ENCODE results near the gene L3MBTL2.
A peak's percentile ranks its signal among the peaks of the same experiment; 100 is the strongest.

L3MBTL2 gene

DNA sequence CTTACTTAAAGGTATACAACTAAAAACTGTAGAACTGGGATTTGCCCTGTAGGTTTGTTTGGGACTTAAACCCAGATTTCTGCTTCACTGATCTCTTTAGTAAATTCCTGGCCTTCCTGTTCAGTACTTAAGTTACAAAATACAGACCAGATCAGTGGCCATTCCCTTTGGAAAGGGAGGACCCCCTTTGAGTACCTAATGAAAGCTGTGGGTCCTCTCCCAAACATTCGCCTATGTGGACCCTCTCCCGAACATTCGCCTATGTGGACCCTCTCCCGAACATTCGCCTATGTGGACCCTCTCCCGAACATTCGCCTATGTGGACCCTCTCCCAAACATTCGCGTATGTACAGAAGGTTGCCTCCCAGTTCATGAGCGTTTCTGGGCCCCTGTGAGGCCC, 10.3 kb downstream of the L3MBTL2 start:
- no peak for DNase-seq (ENCODE audit: low spot score)

DNA sequence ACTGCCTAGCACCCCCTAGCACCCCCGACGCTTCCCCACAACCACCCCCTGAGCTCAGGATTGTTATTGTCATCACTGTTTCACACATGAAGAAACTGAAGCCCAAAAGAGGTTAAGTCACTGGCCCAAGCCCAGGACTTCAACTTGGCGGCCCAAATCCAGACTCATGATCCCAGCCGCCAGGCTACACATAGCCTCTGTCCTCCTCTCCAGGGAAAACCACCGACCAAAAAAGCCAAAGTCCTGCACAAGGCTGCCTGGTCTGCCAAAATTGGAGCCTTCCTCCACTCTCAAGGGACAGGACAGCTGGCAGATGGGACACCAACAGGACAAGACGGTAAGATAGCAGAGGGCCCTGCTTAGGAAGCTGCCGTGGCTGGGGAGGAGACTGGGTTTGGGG, 10.8 kb downstream of the L3MBTL2 start:
- DNase-seq (ENCODE audit: low spot score) = no peak

- no peak for DNase-seq (ENCODE audit: low spot score)
Observed at GRCh38 chr22:41216984-41217383, 11.9 kb downstream of the L3MBTL2 start.

GRCh38 chr22:41217553-41218157, 12.5 kb downstream of the L3MBTL2 start:
- DNase-seq (ENCODE audit: low spot score) = peak; percentile 43

- DNase-seq (ENCODE audit: low spot score) = no peak
Observed at GRCh38 chr22:41222846-41223507, 17.9 kb downstream of the L3MBTL2 start.

GRCh38 chr22:41223535-41223934, 18.4 kb downstream of the L3MBTL2 start:
- no peak for DNase-seq (ENCODE audit: low spot score)

DNA sequence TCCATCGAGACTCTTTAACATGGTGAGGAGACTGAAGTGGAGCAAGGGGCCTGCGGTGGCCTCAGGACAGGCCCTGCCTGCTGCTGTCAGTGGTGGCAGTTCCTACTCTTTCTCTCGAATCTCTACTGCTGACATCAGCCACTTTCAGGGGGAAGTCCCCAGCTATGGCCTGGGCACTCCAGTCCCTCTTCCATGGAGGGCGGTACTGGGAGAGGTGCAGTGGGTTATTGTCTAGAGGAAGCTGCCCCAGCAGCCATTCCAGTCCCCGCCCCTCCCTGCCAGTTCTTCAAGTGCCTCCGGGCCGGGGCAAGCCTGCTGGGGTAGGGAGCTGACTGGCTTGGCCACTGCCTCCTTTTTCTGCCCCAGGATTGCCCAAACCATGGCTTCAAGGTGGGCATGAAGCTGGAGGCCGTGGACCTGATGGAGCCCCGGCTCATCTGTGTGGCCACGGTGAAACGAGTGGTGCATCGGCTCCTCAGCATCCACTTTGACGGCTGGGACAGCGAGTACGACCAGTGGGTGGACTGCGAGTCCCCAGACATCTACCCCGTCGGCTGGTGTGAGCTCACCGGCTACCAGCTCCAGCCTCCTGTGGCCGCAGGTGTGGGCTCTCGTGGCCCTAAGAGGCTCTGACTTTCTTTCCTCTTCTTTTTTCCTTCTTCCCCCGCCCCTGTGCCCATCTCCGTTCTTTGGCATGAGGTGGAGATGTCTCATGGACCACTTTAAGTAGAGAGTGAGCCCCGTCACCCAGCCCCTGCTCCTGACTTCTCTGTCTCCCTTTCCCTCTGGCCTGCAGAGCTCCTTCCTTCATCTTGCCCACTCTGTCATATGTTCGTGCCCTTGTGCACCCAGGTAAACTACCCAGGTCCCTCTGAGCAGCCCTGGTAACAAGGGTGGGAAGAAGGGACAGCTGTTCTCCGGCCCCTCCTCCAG, 21.9 kb downstream of the L3MBTL2 start:
- no peak for DNase-seq (ENCODE audit: low spot score)

- no peak for DNase-seq (ENCODE audit: low spot score)
Observed at GRCh38 chr22:41229215-41229614, 24.1 kb downstream of the L3MBTL2 start.

GRCh38 chr22:41229730-41230400, 24.8 kb downstream of the L3MBTL2 start:
- no peak for DNase-seq (ENCODE audit: low spot score)

DNA sequence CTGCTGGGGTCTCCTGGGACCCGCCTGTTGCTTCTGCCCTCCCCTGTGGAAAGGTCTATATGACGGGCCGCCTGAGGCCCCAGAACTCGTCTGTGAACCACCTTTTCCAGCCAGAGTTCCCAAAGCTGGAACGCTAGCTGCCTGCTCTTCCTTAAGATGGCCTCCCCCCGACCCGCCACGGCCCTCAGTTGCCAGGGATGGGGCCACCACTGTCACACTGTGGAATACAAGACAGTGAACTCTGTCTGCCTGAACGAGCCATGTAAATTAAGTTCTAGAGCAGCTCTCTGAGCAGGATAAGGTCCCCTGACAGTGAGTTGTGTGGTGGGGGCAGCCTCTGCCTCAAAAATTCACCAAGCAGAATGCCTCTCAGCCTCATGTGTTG, 25.3 kb downstream of the L3MBTL2 start:
- DNase-seq (ENCODE audit: low spot score) = no peak

DNA sequence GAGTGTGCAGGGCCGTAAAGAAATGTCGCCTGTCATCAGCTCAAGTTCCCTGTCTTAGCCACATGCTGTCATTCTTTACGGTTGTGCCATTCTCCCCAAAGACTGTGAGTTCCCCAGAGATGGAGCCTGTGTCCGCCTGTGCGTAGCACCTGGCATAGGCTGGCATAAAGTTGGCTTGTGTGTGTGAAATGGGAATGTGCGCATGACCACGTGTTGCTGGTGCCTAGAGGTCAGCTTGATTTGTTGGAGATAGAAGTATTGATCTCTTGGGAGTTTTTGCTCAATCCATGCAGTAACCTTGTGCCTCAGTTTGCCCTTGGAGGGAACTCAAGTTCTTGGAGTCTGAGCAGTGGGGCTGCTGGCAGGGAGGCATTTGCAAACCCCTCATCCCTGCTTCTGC, 26.3 kb downstream of the L3MBTL2 start:
- no peak for DNase-seq (ENCODE audit: low spot score)

GRCh38 chr22:41234815-41235695, 29.9 kb downstream of the L3MBTL2 start:
- no peak for DNase-seq (ENCODE audit: low spot score)

DNA sequence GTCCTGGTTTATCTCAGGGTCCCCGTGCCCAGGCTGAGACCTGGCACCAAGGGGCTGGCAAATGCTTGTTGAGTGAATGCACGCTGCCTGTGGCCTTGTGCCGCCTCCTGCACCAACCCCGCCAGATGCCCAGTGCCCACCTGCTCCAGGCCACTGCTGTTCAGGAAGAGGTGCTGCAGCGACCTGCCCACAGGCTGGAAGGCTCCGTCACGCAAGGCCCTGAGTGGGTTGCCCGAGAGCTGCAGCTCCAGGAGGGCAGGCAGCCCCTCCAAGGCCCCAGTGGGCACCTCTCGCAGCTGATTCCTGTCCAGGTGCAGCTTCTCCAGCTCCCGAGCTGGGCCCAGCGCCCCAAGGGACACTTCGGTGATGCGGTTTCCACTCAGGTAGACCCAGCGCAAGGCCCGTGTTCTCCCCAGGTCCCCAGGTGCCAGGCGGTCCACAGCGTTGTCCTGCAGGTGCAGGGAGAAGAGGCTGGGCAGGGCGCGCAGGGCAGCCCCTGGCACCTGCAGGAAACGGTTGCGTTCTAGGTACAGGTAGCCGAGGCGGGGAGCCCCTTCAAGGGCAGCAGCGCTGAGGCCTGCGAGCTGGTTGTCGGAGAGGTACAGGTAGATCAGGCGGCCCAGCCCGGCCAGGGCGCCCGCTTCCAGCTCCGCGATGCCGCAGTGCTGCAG, 32.1 kb downstream of the L3MBTL2 start:
- peak; percentile 19 for DNase-seq (ENCODE audit: low spot score)

DNA sequence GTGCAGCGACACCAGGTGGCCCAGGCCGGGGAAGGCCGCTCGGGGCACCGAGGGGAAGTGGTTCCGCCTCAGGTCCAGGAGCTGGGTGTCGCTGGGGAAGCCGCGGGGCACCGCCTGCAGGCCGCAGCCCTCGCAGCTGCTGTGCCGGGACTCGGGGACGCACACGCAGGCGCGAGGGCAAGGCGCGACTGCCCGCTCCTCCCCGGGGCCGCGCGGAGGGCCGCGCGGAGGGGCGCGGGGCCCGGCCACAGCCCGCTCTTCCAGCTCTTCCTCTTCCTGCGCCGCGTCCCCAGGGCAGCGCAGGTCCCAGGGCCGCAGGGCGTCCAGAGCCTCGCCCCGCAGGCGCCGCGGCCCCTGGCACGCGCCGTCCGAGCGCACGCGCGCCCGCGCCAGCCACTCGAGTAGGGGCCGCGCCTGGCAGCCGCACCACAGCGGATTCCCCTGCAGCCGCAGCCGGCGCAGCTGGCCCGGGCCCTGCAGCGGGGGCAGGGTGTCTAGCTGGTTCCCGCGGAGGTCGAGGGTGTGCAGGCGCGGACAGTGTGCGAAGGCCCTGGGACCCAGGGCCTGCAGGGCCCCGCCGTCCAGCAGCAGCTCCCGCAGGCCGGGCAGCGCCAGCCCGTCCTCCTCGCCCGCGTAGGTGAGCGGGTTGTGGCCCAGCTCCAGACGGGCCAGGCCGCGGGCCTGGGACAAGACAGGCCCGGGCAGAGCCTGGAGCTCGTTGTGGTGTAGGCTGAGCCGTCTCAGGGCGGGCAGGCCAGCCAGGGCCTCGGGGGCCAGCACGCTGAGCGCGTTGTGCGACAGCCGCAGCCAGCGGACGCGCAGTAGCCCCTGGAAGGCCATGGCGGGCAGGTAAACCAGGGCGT, 32.8 kb downstream of the L3MBTL2 start:
- peak; percentile 93 for DNase-seq (ENCODE audit: low spot score)

DNA sequence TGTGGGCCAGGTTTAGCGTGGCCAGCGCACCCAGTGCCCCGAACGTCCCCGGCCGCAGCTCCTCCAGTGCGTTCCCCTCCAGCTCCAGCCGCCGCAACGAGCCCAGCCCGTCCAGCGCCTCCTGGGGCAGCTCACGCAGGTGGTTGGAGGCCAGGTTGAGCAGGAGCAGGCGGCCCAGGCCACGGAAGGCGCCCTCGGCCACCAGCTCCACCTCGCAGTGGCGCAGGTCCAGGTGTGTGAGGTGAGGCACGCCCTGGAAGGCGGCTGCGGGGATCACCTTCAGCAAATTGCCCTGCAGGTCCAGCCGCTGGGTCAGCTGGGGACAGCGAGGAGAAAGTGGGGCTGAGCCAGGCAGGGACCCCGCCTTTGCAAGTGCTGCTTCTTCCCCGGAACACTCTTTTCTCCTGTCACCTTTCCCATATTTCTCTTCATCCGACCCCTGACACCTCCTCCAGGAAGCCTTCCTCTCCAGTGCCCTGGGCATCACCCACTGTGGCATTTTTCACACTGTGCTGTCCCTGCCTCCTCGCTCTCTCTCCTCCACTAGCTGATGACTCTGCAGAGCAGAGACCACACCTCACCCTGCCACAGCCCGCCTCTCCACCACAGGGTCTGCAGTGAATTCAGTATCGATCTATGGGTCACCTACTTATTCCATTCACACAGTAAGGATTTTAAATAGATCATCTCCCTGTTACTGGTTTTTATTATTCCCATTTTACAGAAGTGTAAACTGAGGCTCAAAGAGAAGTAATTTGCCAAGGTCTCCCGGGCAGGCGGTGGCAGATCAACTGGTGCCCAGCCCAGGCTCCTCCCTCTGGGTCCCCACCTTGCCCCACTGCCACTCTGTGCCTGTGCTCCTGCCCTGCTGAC, 33.7 kb downstream of the L3MBTL2 start:
- DNase-seq (ENCODE audit: low spot score) = no peak

- DNase-seq (ENCODE audit: low spot score) = no peak
Observed at GRCh38 chr22:41239443-41240128, 34.5 kb downstream of the L3MBTL2 start.

- DNase-seq (ENCODE audit: low spot score) = no peak
Observed at GRCh38 chr22:41240377-41241132, 35.4 kb downstream of the L3MBTL2 start, which contains the start of gene CHADL. Gene CHADL, minus strand, starts transcription at chr22:41240931. Its CDS starts 50 bp downstream, at chr22:41240881.

All from germinal center (tissue), 1 donor.